Mammary epithelial cell (primary cell): ENCODE measurements around the gene PLPPR1.

ENCODE experiments used
- EZH2 ChIP-seq: IDR thresholded peaks from 2 replicates; pipeline ENCODE4 v1.6.1; 2012; ENCODE audit warnings: low read length, inconsistent platforms, borderline replicate concordance
- TF ChIP-seq, protein P1 (sequence below), 2 donors: IDR thresholded peaks in 1 of 2; conservative IDR thresholded peaks in 1 of 2; 2 replicates each; pipeline ENCODE4 v1.5.1; 2011 to 2012; ENCODE audit warnings: inconsistent platforms in 2 of 2, low read length in 2 of 2, mild to moderate bottlenecking in 2 of 2, control low read depth in 1 of 2, low read depth in 1 of 2; ENCODE audit not compliant: insufficient read depth in 1 of 2; ENCODE audit errors: extremely low read depth in 1 of 2

DNA sequence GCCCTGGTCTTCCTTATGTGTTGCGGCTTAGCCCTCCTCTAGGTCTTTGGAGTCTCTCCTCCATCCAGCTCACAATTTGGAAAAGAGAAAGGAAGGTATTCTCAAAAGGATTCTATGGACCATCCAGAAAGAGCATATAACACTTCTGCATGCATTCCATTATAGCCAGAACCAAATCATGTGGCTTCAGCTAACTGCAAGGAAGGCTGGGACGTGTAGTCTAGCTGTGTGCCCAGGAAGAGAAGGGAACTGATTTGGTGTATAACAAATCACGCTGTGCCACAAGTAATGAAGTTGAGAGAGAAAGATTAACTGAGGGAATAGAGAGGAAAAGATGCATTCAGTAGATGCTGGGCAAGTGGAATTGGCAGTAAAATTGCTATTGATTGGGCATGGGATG lies 43.7 kb downstream of the PLPPR1 start:
- TF ChIP-seq, protein P1, sequence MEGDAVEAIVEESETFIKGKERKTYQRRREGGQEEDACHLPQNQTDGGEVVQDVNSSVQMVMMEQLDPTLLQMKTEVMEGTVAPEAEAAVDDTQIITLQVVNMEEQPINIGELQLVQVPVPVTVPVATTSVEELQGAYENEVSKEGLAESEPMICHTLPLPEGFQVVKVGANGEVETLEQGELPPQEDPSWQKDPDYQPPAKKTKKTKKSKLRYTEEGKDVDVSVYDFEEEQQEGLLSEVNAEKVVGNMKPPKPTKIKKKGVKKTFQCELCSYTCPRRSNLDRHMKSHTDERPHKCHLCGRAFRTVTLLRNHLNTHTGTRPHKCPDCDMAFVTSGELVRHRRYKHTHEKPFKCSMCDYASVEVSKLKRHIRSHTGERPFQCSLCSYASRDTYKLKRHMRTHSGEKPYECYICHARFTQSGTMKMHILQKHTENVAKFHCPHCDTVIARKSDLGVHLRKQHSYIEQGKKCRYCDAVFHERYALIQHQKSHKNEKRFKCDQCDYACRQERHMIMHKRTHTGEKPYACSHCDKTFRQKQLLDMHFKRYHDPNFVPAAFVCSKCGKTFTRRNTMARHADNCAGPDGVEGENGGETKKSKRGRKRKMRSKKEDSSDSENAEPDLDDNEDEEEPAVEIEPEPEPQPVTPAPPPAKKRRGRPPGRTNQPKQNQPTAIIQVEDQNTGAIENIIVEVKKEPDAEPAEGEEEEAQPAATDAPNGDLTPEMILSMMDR (conservative IDR thresholded peaks at IDR 0.05 in 1 of 2, IDR thresholded peaks at IDR 0.05 in 1 of 2; ENCODE audit: extremely low read depth in 1 of 2, insufficient read depth in 1 of 2, low read depth in 1 of 2, low read length in 2 of 2) = no peak
- TF ChIP-seq EZH2 = no peak
